HG03135 (cell line): ENCODE measurements around the gene AXIN1.
"Not testable (repeated sequence)": the region's sequence is repeated elsewhere in the genome, so short reads cannot be mapped to it uniquely, and the experiment has no call there.

Experiments
- ATAC-seq: cut with Tn5 transposase; IDR thresholded peaks from one replicate; pipeline ENCODE4 v1.9.1; 2021; ENCODE audit warnings: mild to moderate bottlenecking, moderate library complexity; ENCODE audit not compliant: unreplicated experiment

The AXIN1 gene

GRCh38 chr16:352547-353403 lies at the start of gene AXIN1:
AXIN1 (minus strand) TSS chr16:352723; CDS start chr16:347025, 5,698 bp downstream.
- peak; percentile 54 for ATAC-seq

GRCh38 chr16:401468-402348 lies 49.2 kb upstream of the AXIN1 start, which contains the start of gene DECR2:
DECR2 (plus strand) TSS chr16:401885; CDS start chr16:401964, 79 bp downstream.
- peak; percentile 53 for ATAC-seq

- ATAC-seq: no peak
Measured at GRCh38 chr16:400061-400591, 47.6 kb upstream of the AXIN1 start.

GRCh38 chr16:399340-400019 lies 47.0 kb upstream of the AXIN1 start:
- ATAC-seq: no peak

- no peak for ATAC-seq
Measured at GRCh38 chr16:398561-399339, 46.2 kb upstream of the AXIN1 start.

GRCh38 chr16:397736-398332 lies 45.3 kb upstream of the AXIN1 start:
- no peak for ATAC-seq

GRCh38 chr16:397135-397661 lies 44.7 kb upstream of the AXIN1 start, which contains the start of gene NME4:
NME4 (plus strand) TSS chr16:397199; CDS start chr16:397223, 24 bp downstream.
- no peak for ATAC-seq

GRCh38 chr16:396605-397004 lies 44.1 kb upstream of the AXIN1 start:
- ATAC-seq: no peak

GRCh38 chr16:396199-396598 lies 43.7 kb upstream of the AXIN1 start:
- no peak for ATAC-seq

- ATAC-seq: no peak
Measured at GRCh38 chr16:392450-393030, 40.0 kb upstream of the AXIN1 start.

- no peak for ATAC-seq
Measured at GRCh38 chr16:391885-392335, 39.4 kb upstream of the AXIN1 start.

- ATAC-seq: no peak
Measured at GRCh38 chr16:389352-389751, 36.8 kb upstream of the AXIN1 start.

GRCh38 chr16:387761-388666 lies 35.5 kb upstream of the AXIN1 start:
- not testable (repeated sequence) for ATAC-seq

- no peak for ATAC-seq
Measured at GRCh38 chr16:386641-387156, 34.2 kb upstream of the AXIN1 start.

- ATAC-seq: no peak
Measured at GRCh38 chr16:383326-384051, 31.0 kb upstream of the AXIN1 start.

- ATAC-seq: peak; percentile 51
Measured at GRCh38 chr16:381789-382717, 29.5 kb upstream of the AXIN1 start, which contains the start of gene PGAP6. PGAP6 (minus strand) TSS chr16:381978; CDS start chr16:381821, 157 bp downstream.
